Lower leg skin (tissue), 3 donors: ENCODE results near the gene GOLGA6A.

Experiments used
- POLR2A ChIP-seq, 2 donors: fragments of 450-650 bp; IDR thresholded peaks; one replicate each; pipeline ENCODE4 v1.6.1; 2016 to 2017; ENCODE audit warnings: antibody characterized with exemption in 2 of 2, mild to moderate bottlenecking in 1 of 2, moderate library complexity in 1 of 2
- TF ChIP-seq, protein P1 (sequence below), 3 donors: fragments of 450-650 bp; IDR thresholded peaks; one replicate each; pipeline ENCODE4 v1.5.1; 2016; ENCODE audit warnings: antibody characterized with exemption in 3 of 3, mild to moderate bottlenecking in 3 of 3, moderate library complexity in 2 of 3

DNA sequence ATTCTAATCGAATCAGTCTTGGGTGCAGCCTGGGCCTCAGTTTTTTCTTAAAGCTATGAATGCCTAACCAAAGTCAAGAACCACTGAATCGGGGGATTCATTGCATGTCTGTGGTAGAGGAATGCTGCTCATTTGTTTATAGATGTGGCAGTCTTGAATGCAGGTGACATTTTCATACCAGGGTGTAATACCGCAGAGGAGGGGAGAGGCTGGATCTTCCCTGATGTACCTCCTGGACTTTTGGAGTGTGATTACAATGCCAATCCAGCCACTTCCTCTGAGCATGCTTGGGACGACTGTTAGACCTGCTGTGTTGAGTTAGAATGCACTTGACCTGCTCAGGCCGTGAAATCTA, 42.7 kb downstream of the GOLGA6A start:
- TF ChIP-seq POLR2A (IDR thresholded peaks at IDR 0.05), result no peak
- TF ChIP-seq, protein P1, sequence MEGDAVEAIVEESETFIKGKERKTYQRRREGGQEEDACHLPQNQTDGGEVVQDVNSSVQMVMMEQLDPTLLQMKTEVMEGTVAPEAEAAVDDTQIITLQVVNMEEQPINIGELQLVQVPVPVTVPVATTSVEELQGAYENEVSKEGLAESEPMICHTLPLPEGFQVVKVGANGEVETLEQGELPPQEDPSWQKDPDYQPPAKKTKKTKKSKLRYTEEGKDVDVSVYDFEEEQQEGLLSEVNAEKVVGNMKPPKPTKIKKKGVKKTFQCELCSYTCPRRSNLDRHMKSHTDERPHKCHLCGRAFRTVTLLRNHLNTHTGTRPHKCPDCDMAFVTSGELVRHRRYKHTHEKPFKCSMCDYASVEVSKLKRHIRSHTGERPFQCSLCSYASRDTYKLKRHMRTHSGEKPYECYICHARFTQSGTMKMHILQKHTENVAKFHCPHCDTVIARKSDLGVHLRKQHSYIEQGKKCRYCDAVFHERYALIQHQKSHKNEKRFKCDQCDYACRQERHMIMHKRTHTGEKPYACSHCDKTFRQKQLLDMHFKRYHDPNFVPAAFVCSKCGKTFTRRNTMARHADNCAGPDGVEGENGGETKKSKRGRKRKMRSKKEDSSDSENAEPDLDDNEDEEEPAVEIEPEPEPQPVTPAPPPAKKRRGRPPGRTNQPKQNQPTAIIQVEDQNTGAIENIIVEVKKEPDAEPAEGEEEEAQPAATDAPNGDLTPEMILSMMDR (IDR thresholded peaks at IDR 0.05), result no peak
